ENCODE measurements around the gene ABLIM1.

- TF ChIP-seq POLR2A (IDR thresholded peaks at IDR 0.05) (no peak), CTCF (IDR thresholded peaks at IDR 0.05) (no peak)
Observed at GRCh38 chr10:114552050-114552449, 106.0 kb downstream of the ABLIM1 start.
